Activated T-cell treated with anti-CD3 and anti-CD28 coated beads, Interleukin-2, amount 50 U/mL, for 24 hours (primary cell): ENCODE results near the gene ATF3.

Experiments
- DNase-seq: peaks from one replicate; pipeline ENCODE4 v3.0.0-alpha.2; 2020
- H3K27ac Mint-ChIP-seq: 2 replicates; pipeline ENCODE4 v1.8.0; 2020; ENCODE audit warnings: mild to moderate bottlenecking, mixed read lengths
- H3K27me3 Mint-ChIP-seq: 2 replicates; pipeline ENCODE4 v1.8.0; 2020; ENCODE audit warnings: mixed read lengths
- H3K36me3 Mint-ChIP-seq: 2 replicates; pipeline ENCODE4 v1.8.0; 2020; ENCODE audit warnings: low read depth, mixed read lengths
- H3K4me1 Mint-ChIP-seq: 2 replicates; pipeline ENCODE4 v1.8.0; 2020; ENCODE audit warnings: low read depth, mixed read lengths
- H3K4me3 Mint-ChIP-seq: 2 replicates; pipeline ENCODE4 v1.8.0; 2020; ENCODE audit warnings: mild to moderate bottlenecking, moderate library complexity, mixed read lengths
- H3K9me3 Mint-ChIP-seq: 2 replicates; pipeline ENCODE4 v1.8.0; 2020; ENCODE audit warnings: mixed read lengths

The ATF3 gene

DNA sequence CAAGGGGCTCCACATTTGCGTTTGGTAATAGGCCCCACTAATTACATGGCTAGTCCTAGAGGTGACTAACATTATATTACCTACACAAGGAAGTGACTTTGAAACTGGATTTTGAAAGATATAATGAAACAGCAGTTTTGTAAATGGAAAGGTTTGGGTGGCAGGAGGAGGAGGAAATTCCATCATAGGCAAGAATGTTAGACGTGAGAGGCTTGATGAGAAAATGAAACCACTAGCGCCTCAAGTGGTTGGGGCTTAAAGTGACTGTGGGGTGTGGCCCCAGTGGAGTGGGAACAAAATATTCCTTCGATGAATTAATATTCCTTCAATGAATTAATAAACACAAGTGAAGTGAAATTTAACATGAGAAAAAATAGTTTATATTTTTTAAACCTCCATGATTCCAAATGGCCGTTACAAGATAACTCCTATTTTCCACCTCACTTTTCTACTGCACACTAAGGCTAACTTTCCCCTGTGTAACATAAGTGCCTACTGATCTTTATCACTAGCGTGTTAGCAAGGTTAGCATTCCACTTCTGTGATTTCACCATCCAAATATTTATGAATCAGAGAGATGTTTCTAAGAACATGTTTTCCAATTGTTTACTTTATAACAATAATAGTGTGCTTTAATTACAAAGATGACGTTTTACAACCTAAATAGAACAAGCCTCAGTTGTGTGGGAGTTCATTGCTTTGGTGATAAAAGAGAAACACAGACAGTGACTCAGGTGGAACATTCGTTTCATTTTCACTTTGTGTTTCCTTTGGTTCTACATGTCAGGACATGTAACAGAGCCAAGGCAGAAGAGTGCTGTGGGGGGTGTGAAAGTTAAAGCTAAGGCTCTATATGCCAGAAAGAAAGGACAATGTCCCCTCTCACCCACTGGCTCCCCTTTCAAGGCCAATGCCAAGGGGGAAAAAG, 12.5 kb upstream of the ATF3 start:
- Mint-ChIP-seq H3K36me3 (no peaks in the 10 kb centered on the region), H3K4me3 (peak overlapping the region; percentile 30), H3K9me3 (no peaks in the 10 kb centered on the region), H3K4me1 (peaks cover 45% of the 10 kb centered on the region), H3K27ac (peak overlapping the region; percentile 94), H3K27me3 (peaks cover 9% of the 10 kb centered on the region)
- peak; percentile 56 for DNase-seq

GRCh38 chr1:212596798-212597197, 11.8 kb upstream of the ATF3 start:
- H3K9me3 Mint-ChIP-seq: no peaks in the 10 kb centered on the region
- H3K4me1 Mint-ChIP-seq: peaks cover 53% of the 10 kb centered on the region
- H3K4me3 Mint-ChIP-seq: peak overlapping the region; percentile 30
- H3K27ac Mint-ChIP-seq: peak overlapping the region; percentile 94
- no peak for DNase-seq
- H3K27me3 Mint-ChIP-seq: peaks cover 6% of the 10 kb centered on the region
- no peaks in the 10 kb centered on the region for H3K36me3 Mint-ChIP-seq

DNA sequence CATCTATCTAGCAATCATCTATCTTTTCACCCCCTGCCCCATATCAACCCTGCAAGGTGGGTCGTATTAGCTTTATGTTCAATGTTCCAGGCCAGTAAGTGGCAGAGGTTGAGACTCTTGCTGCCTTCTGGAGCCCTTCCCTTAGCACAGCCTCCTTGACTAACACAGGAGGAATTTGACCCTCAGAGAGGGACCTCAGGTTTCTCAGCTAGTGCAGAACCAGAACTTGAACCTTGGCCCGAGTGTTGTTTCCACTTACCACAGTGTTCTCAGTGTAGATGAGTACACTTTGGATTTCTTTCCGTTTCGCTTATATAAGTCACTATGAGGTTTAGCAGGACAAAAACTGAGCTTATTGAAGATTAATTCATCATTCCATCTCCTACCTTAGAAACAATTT, 11.1 kb upstream of the ATF3 start:
- no peak overlapping the region for H3K4me3 Mint-ChIP-seq
- peaks cover 60% of the 10 kb centered on the region for H3K4me1 Mint-ChIP-seq
- H3K27ac Mint-ChIP-seq: peak overlapping the region; percentile 94

GRCh38 chr1:212600071-212600915, 8.3 kb upstream of the ATF3 start:
- Mint-ChIP-seq H3K36me3 (no peaks in the 10 kb centered on the region), H3K4me3 (no peak overlapping the region), H3K27ac (no peak overlapping the region), H3K9me3 (no peaks in the 10 kb centered on the region), H3K27me3 (peaks cover 35% of the 10 kb centered on the region), H3K4me1 (peaks cover 56% of the 10 kb centered on the region)
- no peak for DNase-seq

More for the DNA sequence above, 11.1 kb upstream of the ATF3 start:
- DNase-seq: no peak
- no peaks in the 10 kb centered on the region for H3K9me3 Mint-ChIP-seq
- H3K27me3 Mint-ChIP-seq: peaks cover 10% of the 10 kb centered on the region
- H3K36me3 Mint-ChIP-seq: no peaks in the 10 kb centered on the region

- no peaks in the 10 kb centered on the region for H3K9me3 Mint-ChIP-seq
- no peaks in the 10 kb centered on the region for H3K36me3 Mint-ChIP-seq
- peaks cover 55% of the 10 kb centered on the region for H3K4me1 Mint-ChIP-seq
- peaks cover 42% of the 10 kb centered on the region for H3K27me3 Mint-ChIP-seq
- DNase-seq: no peak
- peak overlapping the region; percentile 15 for H3K4me3 Mint-ChIP-seq
- peak overlapping the region; percentile 80 for H3K27ac Mint-ChIP-seq
Measured at GRCh38 chr1:212600980-212601379, 7.6 kb upstream of the ATF3 start.

DNA sequence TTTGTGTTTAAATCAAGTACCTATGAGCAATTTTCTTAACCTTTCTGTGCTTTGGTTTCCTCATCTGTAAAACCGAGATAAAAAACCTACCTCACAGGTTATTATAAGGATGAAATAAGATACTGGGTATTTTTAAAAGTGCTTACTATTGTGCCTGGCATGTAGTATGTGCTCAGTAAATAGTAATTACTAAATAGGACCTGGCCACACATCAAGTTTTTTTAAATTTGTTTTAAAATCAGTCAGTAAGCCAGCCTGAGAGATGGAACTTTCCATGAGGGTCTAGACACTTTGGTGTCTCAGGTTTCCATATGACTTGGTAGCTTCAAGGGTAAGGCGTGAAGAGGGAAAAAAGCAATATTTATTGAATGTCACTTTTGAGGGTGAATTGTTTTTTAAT, 7.0 kb upstream of the ATF3 start:
- H3K27ac Mint-ChIP-seq: peak overlapping the region; percentile 80
- no peak overlapping the region for H3K4me3 Mint-ChIP-seq
- peaks cover 55% of the 10 kb centered on the region for H3K4me1 Mint-ChIP-seq
- H3K36me3 Mint-ChIP-seq: no peaks in the 10 kb centered on the region
- H3K9me3 Mint-ChIP-seq: no peaks in the 10 kb centered on the region
- DNase-seq: no peak
- peaks cover 47% of the 10 kb centered on the region for H3K27me3 Mint-ChIP-seq

DNA sequence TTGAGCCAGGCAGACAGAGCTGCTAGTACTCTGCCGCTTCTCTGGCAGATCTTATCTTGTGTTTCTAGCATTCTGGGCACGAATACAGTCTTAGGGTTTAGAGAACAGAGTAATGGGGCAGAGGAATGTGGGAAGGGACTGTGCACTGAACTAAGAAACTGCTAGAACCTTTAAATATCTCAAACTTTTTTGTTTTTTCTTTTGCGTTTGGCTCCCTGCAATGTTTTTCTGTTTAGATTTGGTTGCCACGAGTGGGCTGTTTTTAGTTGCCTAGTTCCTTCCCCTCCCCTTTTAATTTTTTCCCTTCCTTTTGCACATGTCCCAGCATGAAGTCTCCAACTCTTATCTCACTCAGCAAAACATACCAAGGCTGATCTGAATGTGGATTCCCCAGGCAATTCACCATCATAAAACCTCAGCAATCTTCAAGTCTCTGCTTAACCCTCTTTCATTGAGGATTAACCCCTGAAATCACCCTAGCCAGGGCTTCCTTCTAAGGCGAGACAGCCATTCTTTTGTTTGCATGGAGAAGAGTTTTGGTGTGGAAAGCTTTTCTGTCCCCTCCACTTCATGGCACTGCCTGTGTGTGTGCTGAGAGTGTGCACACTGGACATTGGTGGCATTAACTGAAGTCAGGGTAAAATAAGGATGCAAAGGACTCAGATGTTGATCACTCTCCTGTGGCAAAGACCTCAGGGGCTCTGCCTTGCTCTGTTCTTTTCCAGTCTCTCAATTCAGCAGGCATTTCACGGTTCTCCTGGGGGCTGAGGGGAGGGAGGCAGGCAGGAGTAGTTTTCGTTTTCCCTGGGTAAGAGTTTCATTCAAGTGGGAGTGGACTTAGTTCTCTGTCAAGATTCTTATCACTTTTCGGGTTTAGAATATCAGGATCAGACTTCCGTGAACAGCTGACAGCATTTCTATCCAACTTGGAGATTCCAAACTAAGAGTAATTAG, 2.8 kb upstream of the ATF3 start:
- Mint-ChIP-seq H3K4me1 (peaks cover 56% of the 10 kb centered on the region), H3K27ac (no peak overlapping the region), H3K4me3 (no peak overlapping the region), H3K9me3 (no peaks in the 10 kb centered on the region), H3K36me3 (peaks cover 15% of the 10 kb centered on the region), H3K27me3 (peaks cover 64% of the 10 kb centered on the region)
- DNase-seq: no peak

DNA sequence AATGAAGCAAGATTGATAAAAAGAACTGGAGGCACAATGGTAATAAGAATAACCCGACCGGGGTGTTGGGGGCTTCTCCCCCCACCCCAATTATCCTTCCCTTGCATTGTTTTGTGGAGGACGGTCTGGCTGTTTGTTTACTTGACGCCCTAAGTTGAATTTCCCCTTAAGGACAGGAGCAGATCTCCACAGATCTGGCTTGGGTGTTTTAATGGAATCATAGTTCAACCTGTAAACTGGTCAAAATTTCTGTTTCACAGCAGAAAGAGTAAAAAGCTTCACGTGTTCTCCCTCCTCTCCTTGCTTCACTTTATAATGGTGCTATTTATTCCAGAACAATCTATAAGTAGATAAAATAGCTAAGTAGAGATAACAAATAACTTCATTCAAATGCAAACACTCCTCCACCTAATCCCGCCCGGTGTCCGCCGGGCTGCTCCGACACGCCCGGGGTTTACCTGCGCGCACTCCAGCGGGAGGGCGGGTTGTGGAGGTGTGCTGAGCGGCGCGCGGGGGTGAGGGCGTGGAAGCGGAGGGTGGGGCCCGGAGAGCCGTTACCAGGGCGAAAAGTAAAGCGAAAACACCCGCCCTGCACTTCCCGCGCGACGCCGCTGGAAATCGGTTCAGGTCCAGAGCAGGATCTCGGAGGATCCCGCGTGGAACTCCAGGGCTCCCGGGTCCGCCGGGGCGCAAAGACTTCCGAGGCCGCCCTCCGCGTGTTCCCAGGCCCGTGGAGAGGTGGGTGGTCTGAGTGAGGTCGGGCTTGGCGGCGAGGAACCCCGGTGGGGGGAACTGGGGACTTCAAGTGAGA, 2.0 kb upstream of the ATF3 start:
- Mint-ChIP-seq H3K4me3 (peak overlapping the region; percentile 89), H3K27ac (no peak overlapping the region), H3K4me1 (peaks cover 56% of the 10 kb centered on the region), H3K36me3 (peaks cover 15% of the 10 kb centered on the region), H3K27me3 (peaks cover 66% of the 10 kb centered on the region), H3K9me3 (no peaks in the 10 kb centered on the region)
- DNase-seq: peak; percentile 62

- DNase-seq: peak; percentile 53
- H3K27me3 Mint-ChIP-seq: peaks cover 63% of the 10 kb centered on the region
Measured at GRCh38 chr1:212607206-212607912, 1.2 kb upstream of the ATF3 start.

DNA sequence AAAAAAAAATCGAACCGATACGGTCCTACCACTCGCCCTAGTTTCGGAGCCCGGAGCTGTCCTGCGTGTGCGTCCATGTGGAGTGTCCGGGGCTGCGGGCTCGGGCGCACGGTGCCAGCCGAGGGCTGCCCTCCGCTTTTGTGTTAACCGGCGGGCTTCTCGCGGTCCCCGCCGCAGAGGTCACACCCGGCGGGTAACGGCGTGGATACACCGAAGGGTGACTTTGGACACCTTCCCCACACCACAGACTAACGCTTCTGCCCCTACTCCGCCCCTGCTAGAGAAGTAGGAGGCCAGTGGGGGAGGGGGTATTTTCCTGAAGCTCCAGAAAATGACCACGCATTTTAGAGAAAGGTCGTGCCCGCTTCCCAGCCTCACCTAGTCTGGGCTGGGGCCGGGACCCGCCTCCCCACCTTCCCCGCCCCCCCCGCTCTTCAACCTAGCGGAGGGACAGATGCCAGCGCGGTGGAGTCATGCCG, 609 bp upstream of the ATF3 start:
- Mint-ChIP-seq H3K4me1 (peaks cover 59% of the 10 kb centered on the region), H3K36me3 (peaks cover 19% of the 10 kb centered on the region), H3K9me3 (no peaks in the 10 kb centered on the region), H3K27ac (peak overlapping the region; percentile 95), H3K27me3 (peaks cover 58% of the 10 kb centered on the region), H3K4me3 (peak overlapping the region; percentile 89)
- no peak for DNase-seq

More at GRCh38 chr1:212607206-212607912, 1.2 kb upstream of the ATF3 start:
- Mint-ChIP-seq H3K4me1 (peaks cover 56% of the 10 kb centered on the region), H3K27ac (peak overlapping the region; percentile 79), H3K4me3 (peak overlapping the region; percentile 89), H3K9me3 (no peaks in the 10 kb centered on the region), H3K36me3 (peaks cover 15% of the 10 kb centered on the region)

- peaks cover 26% of the 10 kb centered on the region for H3K36me3 Mint-ChIP-seq
- DNase-seq: peak; percentile 71
- peak overlapping the region; percentile 95 for H3K27ac Mint-ChIP-seq
- H3K4me1 Mint-ChIP-seq: peaks cover 70% of the 10 kb centered on the region
- H3K27me3 Mint-ChIP-seq: peaks cover 49% of the 10 kb centered on the region
- peak overlapping the region; percentile 89 for H3K4me3 Mint-ChIP-seq
- H3K9me3 Mint-ChIP-seq: no peaks in the 10 kb centered on the region
Measured at GRCh38 chr1:212608959-212609700, 569 bp downstream of the ATF3 start.
